Measurements from ENCODE around the gene PEPD. TPM values are rescaled to one million over a fixed set of nuclear protein-coding genes. Genes with fewer than 3 reads are reported as not detected.

Gene PEPD
- total and polyA plus RNA-seq, 4 donors, result 48.2 to 186 (median 55.5) TPM

DNA sequence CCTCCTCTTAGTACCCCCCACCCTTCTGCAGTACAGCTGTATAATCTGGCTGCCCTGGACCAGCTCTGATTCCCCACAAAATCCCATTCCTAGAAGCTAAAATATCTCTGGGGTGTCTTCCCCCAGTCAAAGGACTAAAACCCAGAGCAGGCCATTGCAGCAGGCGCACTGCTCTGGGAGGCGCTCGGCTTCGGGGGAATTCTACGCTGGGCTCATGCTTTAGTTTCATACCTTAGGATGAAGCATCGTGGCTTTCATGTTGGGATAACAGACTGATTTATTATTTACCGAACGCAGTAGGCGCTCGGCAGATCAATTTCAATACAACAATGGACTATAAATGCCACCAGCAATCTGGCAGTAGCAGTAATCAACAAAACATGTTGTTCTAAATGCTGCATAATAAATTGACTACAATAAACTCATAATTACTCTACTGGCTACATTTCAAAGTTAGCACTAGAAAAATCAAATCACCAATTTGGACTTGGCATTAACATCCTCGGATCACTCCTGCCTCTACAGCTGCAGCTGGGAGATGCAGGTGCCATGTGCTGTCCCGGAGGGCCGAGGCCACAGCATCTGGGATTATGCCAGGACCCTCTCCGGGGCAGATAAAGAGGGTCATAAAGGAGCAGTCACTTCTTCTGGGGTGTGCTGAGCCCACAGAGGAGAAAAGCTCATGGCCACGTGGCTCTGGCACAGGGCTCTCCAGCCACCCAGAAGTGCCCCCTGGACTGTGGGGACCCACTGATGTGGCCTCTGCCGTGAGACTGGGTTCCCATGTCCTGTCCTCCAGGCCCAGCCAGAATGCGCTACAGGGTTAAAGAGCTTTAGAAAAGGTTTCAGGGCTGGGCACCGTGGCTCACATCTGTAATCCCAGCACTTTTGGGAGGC lies 112.8 kb downstream of the PEPD start:
- H3K27ac ChIP-seq (ENCODE audit: low read depth in 1 of 2, low read length in 2 of 2), result no peak overlapping the region
- no peak overlapping the region for H3K4me3 ChIP-seq (ENCODE audit: low read length in 2 of 2)
- no peaks in the 10 kb centered on the region for H3K36me3 ChIP-seq (ENCODE audit: control insufficient read depth in 1 of 2, insufficient read depth in 2 of 2, low read length in 1 of 2)
- no peaks in the 10 kb centered on the region for H3K4me1 ChIP-seq (ENCODE audit: control insufficient read depth in 1 of 2, insufficient read depth in 2 of 2, low read length in 2 of 2)
- H3K9me3 ChIP-seq (ENCODE audit: control insufficient read depth, low read length), result no peaks in the 10 kb centered on the region
- 88 to 89% methylated on average over 17 to 18 of the region's 18 CpGs for WGBS, 2 donors
- intact Hi-C loops (cut with DNase I), result loop anchor here (5.0 kb wide), 2 partner anchors 106 to 266 kb away; partner anchors contain the start of gene CEBPA (in 1 of the 2)
- ATAC-seq (ENCODE audit: low FRiP score) (no peak), DNase-seq (peak; percentile 33 to 62)
- no peaks in the 10 kb centered on the region for H3K27me3 ChIP-seq (ENCODE audit: control insufficient read depth in 1 of 2, insufficient read depth in 2 of 2, low read length in 1 of 2)

DNA sequence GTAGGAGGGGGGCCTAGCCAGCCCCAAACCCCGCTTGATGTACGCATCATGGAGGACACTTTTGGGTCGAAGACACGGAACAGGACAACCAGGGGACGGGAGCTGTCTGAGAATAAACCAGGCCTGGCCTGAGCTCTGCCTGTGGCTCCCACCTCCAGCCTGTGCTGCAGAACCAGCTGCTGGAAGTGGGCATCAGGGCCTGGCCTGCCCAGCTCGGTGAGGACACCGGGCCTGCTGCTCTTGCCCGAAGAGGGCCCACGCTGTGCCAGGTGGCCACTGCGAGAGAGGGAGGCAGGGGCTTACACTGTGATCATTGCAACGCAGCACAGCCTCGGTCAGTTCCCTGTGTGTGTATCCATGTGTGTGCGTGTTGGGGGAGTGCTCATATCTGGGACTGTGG lies 113.5 kb downstream of the PEPD start:
- intact Hi-C loops (cut with DNase I), result loop anchor here (5.0 kb wide), 2 partner anchors 106 to 266 kb away; partner anchors contain the start of gene CEBPA (in 1 of the 2)

DNA sequence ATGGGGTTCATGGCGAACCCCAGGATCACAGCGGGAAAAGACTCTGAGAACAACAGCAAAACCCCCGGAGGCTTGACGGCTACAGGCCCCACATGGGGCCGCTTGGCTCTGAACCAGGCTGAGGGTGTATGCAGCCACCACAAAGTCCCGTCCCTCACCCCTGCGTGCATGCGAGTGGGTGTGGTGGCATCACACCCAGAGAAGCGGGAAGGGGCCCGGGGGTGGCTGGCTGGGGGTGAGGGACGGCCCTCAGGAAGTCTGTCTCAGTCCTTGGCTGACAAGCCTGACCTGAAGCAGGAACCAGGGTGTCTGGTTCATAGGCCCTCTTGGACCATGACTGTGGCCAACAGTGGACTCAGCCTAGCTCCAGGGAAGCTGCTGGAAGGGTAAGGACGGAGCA lies 113.9 kb downstream of the PEPD start:
- ATAC-seq (ENCODE audit: low FRiP score) (no peak), DNase-seq (peak; percentile 44 to 70)
- no peak overlapping the region for H3K4me3 ChIP-seq (ENCODE audit: low read length in 2 of 2)
- H3K27me3 ChIP-seq (ENCODE audit: control insufficient read depth in 1 of 2, insufficient read depth in 2 of 2, low read length in 1 of 2), result no peaks in the 10 kb centered on the region
- H3K36me3 ChIP-seq (ENCODE audit: control insufficient read depth in 1 of 2, insufficient read depth in 2 of 2, low read length in 1 of 2), result no peaks in the 10 kb centered on the region
- WGBS, 2 donors, result 91 to 92% methylated on average over 12 of the region's 12 CpGs
- intact Hi-C loops (cut with DNase I), result loop anchor here (2.0 to 5.0 kb wide), 3 partner anchors 105 to 265 kb away; partner anchors contain the start of gene CEBPA (in 1 of the 2)
- H3K4me1 ChIP-seq (ENCODE audit: control insufficient read depth in 1 of 2, insufficient read depth in 2 of 2, low read length in 2 of 2), result no peaks in the 10 kb centered on the region
- no peak overlapping the region for H3K27ac ChIP-seq (ENCODE audit: low read depth in 1 of 2, low read length in 2 of 2)
- no peaks in the 10 kb centered on the region for H3K9me3 ChIP-seq (ENCODE audit: control insufficient read depth, low read length)

More for the DNA sequence above, 113.5 kb downstream of the PEPD start:
- no peaks in the 10 kb centered on the region for H3K9me3 ChIP-seq (ENCODE audit: control insufficient read depth, low read length)
- H3K27ac ChIP-seq (ENCODE audit: low read depth in 1 of 2, low read length in 2 of 2), result no peak overlapping the region
- DNase-seq, result peak; percentile 32 to 60
- 81 to 86% methylated on average over 13 of the region's 13 CpGs for WGBS, 2 donors
- H3K27me3 ChIP-seq (ENCODE audit: control insufficient read depth in 1 of 2, insufficient read depth in 2 of 2, low read length in 1 of 2), result no peaks in the 10 kb centered on the region
- no peak for ATAC-seq (ENCODE audit: low FRiP score)
- H3K36me3 ChIP-seq (ENCODE audit: control insufficient read depth in 1 of 2, insufficient read depth in 2 of 2, low read length in 1 of 2), result no peaks in the 10 kb centered on the region
- no peak overlapping the region for H3K4me3 ChIP-seq (ENCODE audit: low read length in 2 of 2)
- no peaks in the 10 kb centered on the region for H3K4me1 ChIP-seq (ENCODE audit: control insufficient read depth in 1 of 2, insufficient read depth in 2 of 2, low read length in 2 of 2)

DNA sequence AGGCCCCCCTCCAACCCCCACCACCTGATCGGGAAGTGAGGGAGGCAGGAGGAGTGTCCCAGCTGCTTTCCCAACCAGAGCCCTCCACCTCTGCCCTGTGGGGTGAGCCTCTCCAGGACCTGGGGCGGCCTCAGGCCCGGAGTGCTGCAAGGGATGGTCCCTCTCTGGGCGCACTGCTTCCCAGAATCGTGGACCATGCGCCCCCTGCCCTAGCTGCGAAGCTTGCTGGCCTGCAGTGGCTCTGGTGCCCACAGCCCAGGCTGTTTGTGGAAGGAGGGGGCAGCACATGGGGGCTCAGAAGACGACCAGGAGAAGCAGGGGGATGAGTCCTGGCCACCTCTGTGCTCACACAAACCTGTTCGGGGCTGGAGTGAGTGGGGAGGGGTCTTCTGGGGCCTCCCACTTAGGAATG lies 114.4 kb downstream of the PEPD start:
- ATAC-seq (ENCODE audit: low FRiP score), result no peak
- Histone ChIP-seq H3K36me3 (ENCODE audit: control insufficient read depth in 1 of 2, insufficient read depth in 2 of 2, low read length in 1 of 2) (no peaks in the 10 kb centered on the region), H3K4me1 (ENCODE audit: control insufficient read depth in 1 of 2, insufficient read depth in 2 of 2, low read length in 2 of 2) (no peaks in the 10 kb centered on the region), H3K27ac (ENCODE audit: low read depth in 1 of 2, low read length in 2 of 2) (no peak overlapping the region), H3K27me3 (ENCODE audit: control insufficient read depth in 1 of 2, insufficient read depth in 2 of 2, low read length in 1 of 2) (no peaks in the 10 kb centered on the region), H3K9me3 (ENCODE audit: control insufficient read depth, low read length) (no peaks in the 10 kb centered on the region), H3K4me3 (ENCODE audit: low read length in 2 of 2) (no peak overlapping the region)
- 50 to 56% methylated on average over 9 of the region's 9 CpGs for WGBS, 2 donors
- DNase-seq, result no peak
- intact Hi-C loops (cut with DNase I), result loop anchor here (2.0 to 5.0 kb wide), 3 partner anchors 105 to 265 kb away; partner anchors contain the start of gene CEBPA (in 1 of the 2)

DNA sequence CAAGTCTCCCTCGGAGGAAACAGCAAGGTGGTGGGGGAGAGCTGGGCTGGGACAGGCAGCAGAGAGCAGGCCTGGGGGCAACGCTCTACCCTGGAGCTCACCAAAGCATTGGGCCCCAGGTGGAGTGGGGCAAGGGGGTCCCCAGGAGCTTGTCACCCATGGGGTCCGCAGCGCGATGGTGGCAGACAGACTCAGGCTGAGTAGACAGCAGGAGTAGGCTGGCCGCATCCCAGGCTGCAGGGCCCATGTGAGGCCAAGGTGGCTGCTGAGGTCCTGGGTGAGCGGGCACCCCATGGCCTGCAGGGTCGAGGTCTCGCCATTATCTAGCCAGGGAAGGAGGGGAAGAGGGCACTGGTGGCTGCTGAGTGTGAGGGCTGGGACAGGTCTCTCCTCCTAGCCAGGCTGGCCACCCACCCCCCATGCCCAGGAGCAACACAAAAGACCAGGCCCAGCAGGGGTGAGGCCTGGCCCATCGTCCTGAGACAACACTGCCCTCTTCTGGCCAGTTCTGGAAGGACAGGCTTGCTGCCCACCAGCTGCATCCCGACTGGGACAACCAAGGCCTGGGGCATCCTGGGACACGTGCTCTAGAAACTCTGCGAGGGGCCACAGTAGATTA lies 115.0 kb downstream of the PEPD start:
- peak; percentile 76 for ATAC-seq (ENCODE audit: low FRiP score)
- intact Hi-C loops (cut with DNase I), result loop anchor here (2.0 to 5.0 kb wide), 3 partner anchors 104 to 264 kb away; partner anchors contain the start of gene CEBPA (in 1 of the 2)
- no peak overlapping the region for H3K27ac ChIP-seq (ENCODE audit: low read depth in 1 of 2, low read length in 2 of 2)
- H3K9me3 ChIP-seq (ENCODE audit: control insufficient read depth, low read length), result no peaks in the 10 kb centered on the region
- H3K4me3 ChIP-seq (ENCODE audit: low read length in 2 of 2), result no peak overlapping the region
- peak; percentile 83 to 93 for DNase-seq
- no peaks in the 10 kb centered on the region for H3K27me3 ChIP-seq (ENCODE audit: control insufficient read depth in 1 of 2, insufficient read depth in 2 of 2, low read length in 1 of 2)
- 63 to 65% methylated on average over 13 of the region's 13 CpGs for WGBS, 2 donors
- H3K36me3 ChIP-seq (ENCODE audit: control insufficient read depth in 1 of 2, insufficient read depth in 2 of 2, low read length in 1 of 2), result no peaks in the 10 kb centered on the region
- H3K4me1 ChIP-seq (ENCODE audit: control insufficient read depth in 1 of 2, insufficient read depth in 2 of 2, low read length in 2 of 2), result no peaks in the 10 kb centered on the region

DNA sequence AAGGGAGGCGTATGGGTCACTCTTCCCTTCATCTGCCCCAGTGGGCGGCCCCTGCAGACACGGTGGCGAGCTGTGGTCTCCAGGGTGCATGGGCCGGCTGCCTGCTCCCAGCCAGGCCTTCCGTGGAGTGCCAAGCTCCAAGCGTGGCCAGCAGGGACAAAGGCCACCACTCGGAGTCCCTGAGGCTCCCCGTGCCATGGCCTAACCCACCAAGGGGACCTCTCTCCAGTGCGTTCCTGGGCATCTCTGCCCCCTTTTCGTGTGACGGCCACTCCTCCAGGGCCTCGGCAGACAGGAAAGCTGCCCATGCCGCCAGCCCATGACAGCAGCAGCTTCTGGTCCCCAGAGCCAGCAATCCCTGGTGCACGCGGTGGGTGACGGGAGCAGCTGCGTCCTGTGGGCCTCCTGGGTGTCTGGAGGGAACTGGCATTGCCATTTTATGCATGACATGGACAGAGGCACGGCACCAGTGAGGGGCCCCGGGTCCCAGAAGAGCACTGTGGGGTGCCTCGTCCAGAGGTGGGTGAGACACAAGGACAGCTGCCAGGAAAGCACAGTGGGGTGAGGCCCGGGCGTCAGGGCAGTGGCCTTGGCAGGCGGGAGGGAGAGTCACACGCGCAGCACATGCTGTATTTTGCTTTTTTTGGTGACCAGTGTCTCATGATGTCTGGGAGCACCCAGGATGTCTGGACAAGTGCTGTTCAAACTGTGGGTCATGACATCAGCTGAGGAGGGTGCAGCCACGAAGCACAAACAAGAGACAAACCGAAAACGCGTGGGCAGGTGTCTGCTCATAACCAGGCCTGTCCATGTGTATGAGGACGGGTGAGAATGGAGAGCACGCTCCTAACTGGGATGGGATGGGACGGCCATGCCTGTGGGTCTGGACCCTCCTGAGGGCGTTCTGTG lies 115.8 kb downstream of the PEPD start:
- H3K36me3 ChIP-seq (ENCODE audit: control insufficient read depth in 1 of 2, insufficient read depth in 2 of 2, low read length in 1 of 2), result no peaks in the 10 kb centered on the region
- ATAC-seq (ENCODE audit: low FRiP score), result no peak
- WGBS, 2 donors, result 92 to 93% methylated on average over 34 of the region's 34 CpGs
- intact Hi-C loops (cut with DNase I), result loop anchor here (2.0 to 5.0 kb wide), 3 partner anchors 104 to 264 kb away; partner anchors contain the start of gene CEBPA (in 1 of the 2)
- no peaks in the 10 kb centered on the region for H3K4me1 ChIP-seq (ENCODE audit: control insufficient read depth in 1 of 2, insufficient read depth in 2 of 2, low read length in 2 of 2)
- H3K9me3 ChIP-seq (ENCODE audit: control insufficient read depth, low read length), result no peaks in the 10 kb centered on the region
- DNase-seq, result peak; percentile 53 to 73
- no peak overlapping the region for H3K4me3 ChIP-seq (ENCODE audit: low read length in 2 of 2)
- H3K27me3 ChIP-seq (ENCODE audit: control insufficient read depth in 1 of 2, insufficient read depth in 2 of 2, low read length in 1 of 2), result no peaks in the 10 kb centered on the region
- no peak overlapping the region for H3K27ac ChIP-seq (ENCODE audit: low read depth in 1 of 2, low read length in 2 of 2)

DNA sequence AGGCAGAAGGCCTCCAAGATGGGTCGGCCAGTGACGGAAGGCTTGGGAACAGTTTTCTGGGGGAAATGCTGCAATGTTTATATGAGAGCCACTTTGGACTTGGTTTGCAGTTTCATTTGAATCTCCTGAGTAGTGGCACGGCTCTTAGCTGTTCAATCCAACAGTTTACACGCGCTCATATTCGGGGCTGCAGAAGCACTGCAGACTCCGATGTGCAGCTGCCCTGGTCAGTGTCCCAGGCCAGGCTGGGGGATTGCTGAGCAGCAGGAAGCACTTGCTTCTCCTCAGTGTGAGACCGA lies 116.4 kb downstream of the PEPD start:
- 80 to 86% methylated on average over 8 of the region's 8 CpGs for WGBS, 2 donors

More for the DNA sequence above, 116.4 kb downstream of the PEPD start:
- ATAC-seq (ENCODE audit: low FRiP score) (peak; percentile 12), DNase-seq (peak in 1 of 2 donors; percentile 43)
- no peak overlapping the region for H3K27ac ChIP-seq (ENCODE audit: low read depth in 1 of 2, low read length in 2 of 2)
- no peaks in the 10 kb centered on the region for H3K36me3 ChIP-seq (ENCODE audit: control insufficient read depth in 1 of 2, insufficient read depth in 2 of 2, low read length in 1 of 2)
- H3K4me1 ChIP-seq (ENCODE audit: control insufficient read depth in 1 of 2, insufficient read depth in 2 of 2, low read length in 2 of 2), result no peaks in the 10 kb centered on the region
- no peaks in the 10 kb centered on the region for H3K27me3 ChIP-seq (ENCODE audit: control insufficient read depth in 1 of 2, insufficient read depth in 2 of 2, low read length in 1 of 2)
- H3K4me3 ChIP-seq (ENCODE audit: low read length in 2 of 2), result no peak overlapping the region
- intact Hi-C loops (cut with DNase I), result loop anchor here (5.0 kb wide), 2 partner anchors 103 to 263 kb away; partner anchors contain the start of gene CEBPA (in 1 of the 2)
- no peaks in the 10 kb centered on the region for H3K9me3 ChIP-seq (ENCODE audit: control insufficient read depth, low read length)

All from aorta (tissue), 5 donors.